Esophagus muscularis mucosa (tissue), 4 donors: ENCODE results near the gene FTO. TPM values are rescaled to one million over a fixed set of nuclear protein-coding genes. Genes with fewer than 3 reads are reported as not detected.

ENCODE experiments used
- DNase-seq: peaks from one replicate; pipeline ENCODE4 v3.0.0-alpha.2; 2017; ENCODE audit errors: extremely low spot score
- H3K27ac ChIP-seq, 4 donors: fragments of 200-600 bp; sonication (generic); replicated peaks in 1 of 4; 1 replicate in 3 of 4; 2 replicates in 1 of 4; pipeline ENCODE4 v1.5.1; 2016 to 2019; ENCODE audit warnings: mild to moderate bottlenecking in 1 of 4
- H3K27me3 ChIP-seq, 4 donors: fragments of 200-600 bp; sonication (generic); one replicate each; pipeline versions ENCODE4 v1.5.1 to v1.6.0; 2016 to 2019
- H3K36me3 ChIP-seq, 4 donors: fragments of 200-600 bp; sonication (generic); one replicate each; pipeline ENCODE4 v1.5.1; 2016 to 2019
- H3K4me1 ChIP-seq, 4 donors: fragments of 200-600 bp; sonication (generic); one replicate each; pipeline ENCODE4 v1.5.1; 2016 to 2019
- H3K4me3 ChIP-seq, 4 donors: fragments of 200-600 bp; sonication (generic); 1 replicate in 2 of 4; 2 replicates in 2 of 4; pipeline ENCODE4 v1.5.1; 2016 to 2019; ENCODE audit warnings: mild to moderate bottlenecking in 4 of 4, moderate library complexity in 1 of 4
- H3K9me3 ChIP-seq, 4 donors: fragments of 200-600 bp; sonication (generic); 1 replicate in 3 of 4; 2 replicates in 1 of 4; pipeline ENCODE4 v1.5.1; 2016 to 2019
- CTCF ChIP-seq, 3 experiments: fragments of 200-600 bp in 2 of 3; fragments of 450-650 bp in 1 of 3; sonication (generic) in 2 of 3; IDR thresholded peaks; one replicate each; pipeline ENCODE4 v1.5.1; 2017 to 2019; ENCODE audit warnings: antibody characterized with exemption in 3 of 3, mild to moderate bottlenecking in 2 of 3, moderate library complexity in 1 of 3
- EP300 ChIP-seq: sonication (generic); formaldehyde crosslinking; IDR thresholded peaks from one replicate; pipeline ENCODE4 v1.6.1; 2017; ENCODE audit warnings: antibody characterized with exemption
- POLR2A ChIP-seq: fragments of 450-650 bp; IDR thresholded peaks from one replicate; pipeline ENCODE4 v1.6.1; 2017; ENCODE audit warnings: antibody characterized with exemption, moderate library complexity, mild to moderate bottlenecking, low read depth
- POLR2AphosphoS5 ChIP-seq, 2 donors: sonication (generic); formaldehyde crosslinking; IDR thresholded peaks; one replicate each; pipeline ENCODE4 v1.6.1; 2017; ENCODE audit warnings: antibody characterized with exemption in 2 of 2
- WGBS: methylation state at CpG from one replicate; pipeline ENCODE4 v1.1.5; 2018; 5-methylcytosine and 5-hydroxymethylcytosine counted together
- intact Hi-C: fragments of 100-400 bp; cut with DNase I; formaldehyde crosslinking; loops from one replicate; pipeline ENCODE4 v1.15.1; 2023
- total RNA-seq, 4 donors: library from RNA; depleted of rRNA; stranded (reverse); fragments of >200 nt; gene quantifications; one replicate each; pipeline versions ENCODE4 v1.1.0 to v1.2.1, GENCODE V29; 2016

Gene FTO
- total RNA-seq, 4 donors from 2014 or later: 101 to 121 (median 112) TPM

DNA sequence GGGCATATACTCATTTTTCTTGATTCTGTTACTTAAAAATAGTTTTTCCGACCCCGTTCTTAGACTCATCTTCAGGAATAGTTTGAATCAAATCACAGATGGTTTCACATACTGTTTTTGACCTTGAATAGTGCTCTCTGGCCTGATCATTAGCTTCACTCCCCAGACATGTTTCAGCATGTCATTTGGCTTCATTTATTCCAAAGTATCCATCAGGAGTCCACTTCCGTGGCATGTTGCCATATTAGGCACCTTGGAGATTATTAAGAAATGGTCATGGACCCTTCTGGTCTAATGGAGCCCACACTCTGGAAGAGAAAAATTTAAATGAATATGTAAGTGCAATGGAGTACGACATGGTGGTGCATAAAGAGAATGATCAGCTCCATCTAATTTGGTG lies 222.3 kb downstream of the FTO start:
- 93% methylated on average over 4 of the region's 4 CpGs for WGBS
- H3K9me3 ChIP-seq: no peaks in the 10 kb centered on the region
- intact Hi-C loops: no loop called here

GRCh38 chr16:53932975-53933374 lies 229.0 kb downstream of the FTO start:
- WGBS: 94% methylated on average over 2 of the region's 2 CpGs
- Histone ChIP-seq H3K4me3 (no peak overlapping the region), H3K27ac (no peak overlapping the region), H3K4me1 (peaks cover 0 to 20% (median 15%) of the 10 kb centered on the region in 4 donors), H3K27me3 (no peaks in the 10 kb centered on the region), H3K9me3 (no peaks in the 10 kb centered on the region), H3K36me3 (peaks cover 0 to 9% (median 4%) of the 10 kb centered on the region in 4 donors)
- intact Hi-C loops: no loop called here
- no peak for TF ChIP-seq POLR2AphosphoS5 (IDR thresholded peaks at IDR 0.05)
- no peak for TF ChIP-seq POLR2A
- no peak for TF ChIP-seq CTCF (IDR thresholded peaks at IDR 0.05)
- TF ChIP-seq EP300: no peak
- DNase-seq: no peak

More for the DNA sequence above, 222.3 kb downstream of the FTO start:
- H3K4me1 ChIP-seq: peaks cover 0 to 10% (median 3%) of the 10 kb centered on the region in 4 donors
- no peaks in the 10 kb centered on the region for H3K27me3 ChIP-seq
- no peak for DNase-seq
- H3K36me3 ChIP-seq: no peaks in the 10 kb centered on the region
- no peak for TF ChIP-seq CTCF (IDR thresholded peaks at IDR 0.05)
- TF ChIP-seq POLR2A: no peak
- TF ChIP-seq EP300: no peak
- TF ChIP-seq POLR2AphosphoS5 (IDR thresholded peaks at IDR 0.05): no peak
- no peak overlapping the region for H3K27ac ChIP-seq
- no peak overlapping the region for H3K4me3 ChIP-seq

GRCh38 chr16:53933407-53933806 lies 229.5 kb downstream of the FTO start:
- Histone ChIP-seq H3K4me3 (no peak overlapping the region), H3K27me3 (no peaks in the 10 kb centered on the region), H3K4me1 (peaks cover 0 to 20% (median 15%) of the 10 kb centered on the region in 4 donors), H3K36me3 (peaks cover 0 to 9% (median 4%) of the 10 kb centered on the region in 4 donors), H3K9me3 (no peaks in the 10 kb centered on the region), H3K27ac (no peak overlapping the region)
- no peak for TF ChIP-seq EP300
- no peak for TF ChIP-seq CTCF (IDR thresholded peaks at IDR 0.05)
- no peak for TF ChIP-seq POLR2AphosphoS5 (IDR thresholded peaks at IDR 0.05)
- TF ChIP-seq POLR2A: no peak
- 46% methylated on average over 3 of the region's 3 CpGs for WGBS
- intact Hi-C loops: no loop called here
- DNase-seq: no peak

GRCh38 chr16:53936052-53936451 lies 232.1 kb downstream of the FTO start:
- 40% methylated on average over 2 of the region's 2 CpGs for WGBS
- TF ChIP-seq CTCF (IDR thresholded peaks at IDR 0.05) (no peak), POLR2AphosphoS5 (IDR thresholded peaks at IDR 0.05) (no peak), EP300 (no peak), POLR2A (no peak)
- H3K36me3 ChIP-seq: peaks cover 0 to 9% (median 4%) of the 10 kb centered on the region in 4 donors

DNA sequence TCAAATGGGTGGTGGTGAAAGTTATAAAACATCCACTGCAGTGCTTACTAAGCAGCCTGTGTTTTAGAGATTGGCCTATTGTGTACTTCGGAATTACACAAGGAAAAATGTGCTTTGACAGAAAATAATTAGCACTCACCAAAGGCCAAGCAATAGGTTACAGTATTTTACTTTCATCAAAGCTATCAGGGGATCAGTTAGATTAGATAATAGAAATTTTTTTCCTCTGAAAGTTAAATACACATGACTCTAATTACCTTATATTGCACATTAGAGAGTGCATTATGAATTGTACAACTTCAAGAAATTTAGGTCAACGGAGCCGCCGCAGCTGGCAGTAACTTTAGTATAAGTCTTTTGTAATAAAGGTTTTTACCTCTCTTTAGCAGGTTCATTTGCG lies 232.6 kb downstream of the FTO start:
- no peak for TF ChIP-seq POLR2A
- TF ChIP-seq EP300: no peak
- TF ChIP-seq POLR2AphosphoS5 (IDR thresholded peaks at IDR 0.05): no peak
- no peak for TF ChIP-seq CTCF (IDR thresholded peaks at IDR 0.05)
- H3K36me3 ChIP-seq: peaks cover 0 to 9% (median 4%) of the 10 kb centered on the region in 4 donors
- no peak for DNase-seq
- peaks cover 0 to 20% (median 15%) of the 10 kb centered on the region in 4 donors for H3K4me1 ChIP-seq
- H3K27ac ChIP-seq: no peak overlapping the region
- H3K4me3 ChIP-seq: no peak overlapping the region
- H3K9me3 ChIP-seq: no peaks in the 10 kb centered on the region
- intact Hi-C loops: no loop called here
- H3K27me3 ChIP-seq: no peaks in the 10 kb centered on the region
- WGBS: 72% methylated on average over 5 of the region's 5 CpGs

More at GRCh38 chr16:53936052-53936451, 232.1 kb downstream of the FTO start:
- no peak for DNase-seq
- Histone ChIP-seq H3K4me3 (no peak overlapping the region), H3K27me3 (no peaks in the 10 kb centered on the region), H3K4me1 (peaks cover 0 to 20% (median 15%) of the 10 kb centered on the region in 4 donors), H3K9me3 (no peaks in the 10 kb centered on the region), H3K27ac (no peak overlapping the region)
- intact Hi-C loops: no loop called here
